Superior temporal gyrus (tissue), 1 donor: ENCODE measurements around the gene PARP2.
"Not testable (repeated sequence)": the region's sequence is repeated elsewhere in the genome, so short reads cannot be mapped to it uniquely, and the experiment has no call there.

ENCODE experiments used
- DNase-seq: peaks from one replicate; pipeline ENCODE4 v3.0.0-alpha.2; 2016; ENCODE audit errors: extremely low spot score

PARP2 gene

GRCh38 chr14:20347747-20348146, 4.3 kb downstream of the PARP2 start:
- DNase-seq = no peak

GRCh38 chr14:20350282-20350681, 6.8 kb downstream of the PARP2 start:
- DNase-seq = no peak

GRCh38 chr14:20350860-20351259, 7.4 kb downstream of the PARP2 start:
- no peak for DNase-seq

- no peak for DNase-seq
Measured at GRCh38 chr14:20356422-20356821, 13.0 kb downstream of the PARP2 start.

- not testable (repeated sequence) for DNase-seq
Measured at GRCh38 chr14:20358474-20358873, 15.0 kb downstream of the PARP2 start.

- DNase-seq = no peak
Measured at GRCh38 chr14:20365928-20366327, 22.5 kb downstream of the PARP2 start.

GRCh38 chr14:20372796-20373195, 29.4 kb downstream of the PARP2 start:
- no peak for DNase-seq

- no peak for DNase-seq
Measured at GRCh38 chr14:20375471-20375870, 32.0 kb downstream of the PARP2 start.

- DNase-seq = no peak
Measured at GRCh38 chr14:20376071-20376588, 32.7 kb downstream of the PARP2 start.

- DNase-seq = no peak
Measured at GRCh38 chr14:20377171-20377570, 33.7 kb downstream of the PARP2 start.

GRCh38 chr14:20379743-20380142, 36.3 kb downstream of the PARP2 start:
- no peak for DNase-seq

GRCh38 chr14:20380681-20381080, 37.2 kb downstream of the PARP2 start:
- DNase-seq = no peak

- no peak for DNase-seq
Measured at GRCh38 chr14:20381341-20381740, 37.9 kb downstream of the PARP2 start.

GRCh38 chr14:20382526-20382925, 39.1 kb downstream of the PARP2 start:
- DNase-seq = no peak

GRCh38 chr14:20383032-20383431, 39.6 kb downstream of the PARP2 start:
- DNase-seq = no peak

- no peak for DNase-seq
Measured at GRCh38 chr14:20383636-20384035, 40.2 kb downstream of the PARP2 start.

GRCh38 chr14:20384321-20384720, 40.9 kb downstream of the PARP2 start:
- no peak for DNase-seq

- DNase-seq = no peak
Measured at GRCh38 chr14:20384886-20385285, 41.5 kb downstream of the PARP2 start.

- DNase-seq = no peak
Measured at GRCh38 chr14:20386276-20386855, 42.9 kb downstream of the PARP2 start.

- DNase-seq = no peak
Measured at GRCh38 chr14:20387576-20387975, 44.1 kb downstream of the PARP2 start.

GRCh38 chr14:20388159-20388558, 44.7 kb downstream of the PARP2 start:
- no peak for DNase-seq

GRCh38 chr14:20391505-20391904, 48.1 kb downstream of the PARP2 start:
- DNase-seq = no peak

GRCh38 chr14:20397511-20397910, 54.1 kb downstream of the PARP2 start:
- no peak for DNase-seq

GRCh38 chr14:20400589-20400964, 57.1 kb downstream of the PARP2 start:
- DNase-seq = no peak
